ENCODE results near the gene ADAD1.

GRCh38 chr4:122469457-122469856, 90.6 kb downstream of the ADAD1 start:
- TF ChIP-seq, protein P1, sequence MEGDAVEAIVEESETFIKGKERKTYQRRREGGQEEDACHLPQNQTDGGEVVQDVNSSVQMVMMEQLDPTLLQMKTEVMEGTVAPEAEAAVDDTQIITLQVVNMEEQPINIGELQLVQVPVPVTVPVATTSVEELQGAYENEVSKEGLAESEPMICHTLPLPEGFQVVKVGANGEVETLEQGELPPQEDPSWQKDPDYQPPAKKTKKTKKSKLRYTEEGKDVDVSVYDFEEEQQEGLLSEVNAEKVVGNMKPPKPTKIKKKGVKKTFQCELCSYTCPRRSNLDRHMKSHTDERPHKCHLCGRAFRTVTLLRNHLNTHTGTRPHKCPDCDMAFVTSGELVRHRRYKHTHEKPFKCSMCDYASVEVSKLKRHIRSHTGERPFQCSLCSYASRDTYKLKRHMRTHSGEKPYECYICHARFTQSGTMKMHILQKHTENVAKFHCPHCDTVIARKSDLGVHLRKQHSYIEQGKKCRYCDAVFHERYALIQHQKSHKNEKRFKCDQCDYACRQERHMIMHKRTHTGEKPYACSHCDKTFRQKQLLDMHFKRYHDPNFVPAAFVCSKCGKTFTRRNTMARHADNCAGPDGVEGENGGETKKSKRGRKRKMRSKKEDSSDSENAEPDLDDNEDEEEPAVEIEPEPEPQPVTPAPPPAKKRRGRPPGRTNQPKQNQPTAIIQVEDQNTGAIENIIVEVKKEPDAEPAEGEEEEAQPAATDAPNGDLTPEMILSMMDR (IDR thresholded peaks at IDR 0.05): no peak
- no peak for TF ChIP-seq POLR2A (IDR thresholded peaks at IDR 0.05)
